Measurements from ENCODE around the gene FOXC2. TPM values are rescaled to one million over a fixed set of nuclear protein-coding genes. Genes with fewer than 3 reads are reported as not detected.

Gene FOXC2
- total RNA-seq, 5 donors from 2014 or later (not counting 1 experiment from before 2014, with no cell fraction given) = not detected

DNA sequence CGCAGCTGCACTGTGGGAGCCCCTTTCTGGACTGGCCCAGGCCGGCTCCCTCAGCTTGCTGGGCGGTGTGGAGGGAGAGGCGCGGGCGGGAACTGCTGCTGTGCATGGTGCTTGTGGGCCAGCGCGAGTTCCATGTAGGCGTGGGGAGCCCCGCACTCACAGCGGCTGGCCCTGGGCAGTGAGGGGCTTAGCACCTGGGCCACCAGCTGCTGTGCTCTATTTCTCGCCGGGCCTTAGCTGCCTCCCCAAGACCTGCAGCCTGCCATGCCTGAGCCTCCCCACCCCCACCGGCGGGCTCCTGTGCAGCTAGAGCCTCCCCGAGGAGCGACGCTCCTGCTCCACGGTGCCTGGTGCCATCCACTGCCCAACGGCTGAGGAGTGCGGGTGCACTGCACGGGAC, 13.3 kb upstream of the FOXC2 start:
- peaks cover 2 to 23% of the 10 kb centered on the region in 2 experiments for H3K4me1 ChIP-seq (ENCODE audit: control insufficient read depth in 1 of 2, extremely low read depth in 1 of 2, insufficient read depth in 2 of 2, low read length in 2 of 2)
- no peak overlapping the region for H3K4me3 ChIP-seq (ENCODE audit: control insufficient read depth in 1 of 2, extremely low read depth in 1 of 2, low read length in 1 of 2)
- Mint-ChIP-seq H3K9me3 (no peaks in the 10 kb centered on the region), H3K27me3 (peaks cover 0 to 3% of the 10 kb centered on the region in 2 donors), H3K36me3 (peaks cover 15% of the 10 kb centered on the region), H3K27ac (no peak overlapping the region), H3K4me3 (peak overlapping the region; percentile 86 to 94 (median 93)), H3K4me1 (peaks cover 23 to 29% (median 28%) of the 10 kb centered on the region in 3 donors)
- ChIA-PET CTCF (interaction anchor here in 1 of 2 donors (1.8 kb wide), 1 partner anchor 11 kb away, joined by 4 read pairs; no protein-coding TSS in a partner anchor), POLR2A (no interaction called here)
- 98% methylated on average over 20 of the region's 22 CpGs for WGBS (ENCODE audit: insufficient coverage)
- no peak for DNase-seq
- H3K36me3 ChIP-seq (ENCODE audit: control insufficient read depth in 2 of 2, extremely low read depth in 1 of 2, insufficient read depth in 1 of 2, low read length in 1 of 2) = peaks cover 0 to 6% of the 10 kb centered on the region in 2 donors
- ATAC-seq (replicated peaks in 1 of 4) = no peak
- H3K9me3 ChIP-seq = no peaks in the 10 kb centered on the region
- H3K27ac ChIP-seq (ENCODE audit: low read length) = no peak overlapping the region
- peaks cover 0 to 7% of the 10 kb centered on the region in 2 experiments for H3K27me3 ChIP-seq (replicated peaks in 1 of 2; ENCODE audit: control insufficient read depth in 2 of 2, extremely low read depth in 1 of 2, insufficient read depth in 2 of 2, low read length in 1 of 2)

GRCh38 chr16:86554599-86554916, 12.1 kb upstream of the FOXC2 start:
- POLR2A ChIA-PET = no interaction called here
- Histone ChIP-seq H3K27me3 (replicated peaks in 1 of 2; ENCODE audit: control insufficient read depth in 2 of 2, extremely low read depth in 1 of 2, insufficient read depth in 2 of 2, low read length in 1 of 2) (peaks cover 0 to 14% of the 10 kb centered on the region in 2 experiments), H3K36me3 (ENCODE audit: control insufficient read depth in 2 of 2, extremely low read depth in 1 of 2, insufficient read depth in 1 of 2, low read length in 1 of 2) (peaks cover 0 to 2% of the 10 kb centered on the region in 2 donors), H3K4me3 (ENCODE audit: control insufficient read depth in 1 of 2, extremely low read depth in 1 of 2, low read length in 1 of 2) (peak overlapping the region; percentile 83 to 90), H3K9me3 (no peaks in the 10 kb centered on the region), H3K4me1 (ENCODE audit: control insufficient read depth in 1 of 2, extremely low read depth in 1 of 2, insufficient read depth in 2 of 2, low read length in 2 of 2) (peaks cover 2 to 23% of the 10 kb centered on the region in 2 experiments), H3K27ac (ENCODE audit: low read length) (peak overlapping the region; percentile 85)
- CTCF ChIA-PET = interaction anchor here in 1 of 2 donors (1.8 kb wide), 1 partner anchor 10 kb away, joined by 4 read pairs; no protein-coding TSS in a partner anchor
- Mint-ChIP-seq H3K9me3 (no peaks in the 10 kb centered on the region), H3K27ac (peak overlapping the region; percentile 84 to 93), H3K27me3 (peaks cover 0 to 11% of the 10 kb centered on the region in 2 donors), H3K4me3 (peak overlapping the region; percentile 86 to 94 (median 93)), H3K36me3 (peaks cover 14% of the 10 kb centered on the region), H3K4me1 (peaks cover 23 to 29% (median 28%) of the 10 kb centered on the region in 3 donors)
- ATAC-seq (replicated peaks in 1 of 4) = peak in 1 of 4 experiments; percentile 5
- WGBS (ENCODE audit: insufficient coverage) = 3% methylated on average over 8 of the region's 10 CpGs
- no peak for DNase-seq

- 6% methylated on average over 70 of the region's 70 CpGs for WGBS (ENCODE audit: insufficient coverage)
- Mint-ChIP-seq H3K27ac (peak within 1 kb of the TSS; percentile 84 to 93), H3K4me3 (peak within 1 kb of the TSS; percentile 86 to 94 (median 93)), H3K36me3 (peaks cover 14% of the 10 kb centered on the region), H3K9me3 (no peaks in the 10 kb centered on the region), H3K27me3 (peaks cover under 1 to 14% of the 10 kb centered on the region in 2 donors), H3K4me1 (peaks cover 23 to 29% (median 28%) of the 10 kb centered on the region in 3 donors)
- DNase-seq (peak; percentile 85 to 98 (median 93)), ATAC-seq (replicated peaks in 1 of 4) (peak; percentile 89 to 95 (median 92))
- Histone ChIP-seq H3K4me3 (ENCODE audit: control insufficient read depth in 1 of 2, extremely low read depth in 1 of 2, low read length in 1 of 2) (peak within 1 kb of the TSS; percentile 83 to 90), H3K9me3 (no peaks in the 10 kb centered on the region), H3K27ac (ENCODE audit: low read length) (peak within 1 kb of the TSS; percentile 85), H3K27me3 (replicated peaks in 1 of 2; ENCODE audit: control insufficient read depth in 2 of 2, extremely low read depth in 1 of 2, insufficient read depth in 2 of 2, low read length in 1 of 2) (peaks cover 0 to 18% of the 10 kb centered on the region in 2 experiments), H3K4me1 (ENCODE audit: control insufficient read depth in 1 of 2, extremely low read depth in 1 of 2, insufficient read depth in 2 of 2, low read length in 2 of 2) (peaks cover 2 to 23% of the 10 kb centered on the region in 2 experiments), H3K36me3 (ENCODE audit: control insufficient read depth in 2 of 2, extremely low read depth in 1 of 2, insufficient read depth in 1 of 2, low read length in 1 of 2) (no peaks in the 10 kb centered on the region)
- ChIA-PET POLR2A (no interaction called here), CTCF (interaction anchor here in 1 of 2 donors (1.2 to 1.8 kb wide), 2 partner anchors 9 to 10 kb away, joined by 4 read pairs; no protein-coding TSS in a partner anchor)
Observed at GRCh38 chr16:86554917-86555703, 11.5 kb upstream of the FOXC2 start, which contains the start of gene MTHFSD. TSS of gene MTHFSD (minus strand) at chr16:86555235. CDS start at chr16:86555184, 51 bp downstream.

DNA sequence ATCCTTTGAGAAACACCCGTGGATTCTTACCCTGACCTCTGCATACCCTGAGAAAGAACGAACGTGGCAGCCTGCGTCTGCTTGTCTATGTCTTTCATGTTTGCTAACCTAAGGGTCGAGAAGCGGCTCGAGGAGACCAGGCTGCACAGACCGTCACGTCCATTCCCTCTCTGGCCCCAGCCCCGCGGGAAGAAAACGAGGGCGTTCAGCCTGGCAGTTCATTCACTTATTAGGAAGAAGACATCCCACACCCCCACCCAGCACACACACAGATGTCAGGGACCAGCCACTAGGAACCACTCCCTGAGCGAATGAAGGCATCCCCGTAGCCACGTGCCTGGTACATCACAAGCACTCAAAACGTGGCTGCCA, 10.9 kb upstream of the FOXC2 start:
- 59% methylated on average over 16 of the region's 17 CpGs for whole genome bisulfite sequencing (ENCODE audit: insufficient coverage)
- H3K27me3 Mint-ChIP-seq = peaks cover 4 to 18% of the 10 kb centered on the region in 2 donors

GRCh38 chr16:86556576-86556975, 10.1 kb upstream of the FOXC2 start:
- Mint-ChIP-seq H3K4me1 (peaks cover 23 to 28% (median 28%) of the 10 kb centered on the region in 3 donors), H3K4me3 (peak overlapping the region; percentile 22 to 94 (median 23)), H3K27me3 (peaks cover 8 to 22% of the 10 kb centered on the region in 2 donors), H3K9me3 (no peaks in the 10 kb centered on the region), H3K36me3 (peaks cover 2% of the 10 kb centered on the region), H3K27ac (no peak overlapping the region)
- POLR2A ChIA-PET = no interaction called here
- DNase-seq (no peak), ATAC-seq (replicated peaks in 1 of 4) (no peak)
- Histone ChIP-seq H3K9me3 (no peaks in the 10 kb centered on the region), H3K27ac (ENCODE audit: low read length) (no peak overlapping the region), H3K4me1 (ENCODE audit: control insufficient read depth in 1 of 2, extremely low read depth in 1 of 2, insufficient read depth in 2 of 2, low read length in 2 of 2) (peaks cover 2 to 23% of the 10 kb centered on the region in 2 experiments), H3K27me3 (replicated peaks in 1 of 2; ENCODE audit: control insufficient read depth in 2 of 2, extremely low read depth in 1 of 2, insufficient read depth in 2 of 2, low read length in 1 of 2) (peaks cover 0 to 28% of the 10 kb centered on the region in 2 experiments), H3K36me3 (ENCODE audit: control insufficient read depth in 2 of 2, extremely low read depth in 1 of 2, insufficient read depth in 1 of 2, low read length in 1 of 2) (no peaks in the 10 kb centered on the region), H3K4me3 (ENCODE audit: control insufficient read depth in 1 of 2, extremely low read depth in 1 of 2, low read length in 1 of 2) (no peak overlapping the region)
- CTCF ChIA-PET = no interaction called here
- 86% methylated on average over 1 of the region's 5 CpGs for WGBS (ENCODE audit: insufficient coverage)

More for the DNA sequence above, 10.9 kb upstream of the FOXC2 start:
- Histone ChIP-seq H3K4me3 (ENCODE audit: control insufficient read depth in 1 of 2, extremely low read depth in 1 of 2, low read length in 1 of 2) (peak overlapping the region; percentile 83 to 88), H3K36me3 (ENCODE audit: control insufficient read depth in 2 of 2, extremely low read depth in 1 of 2, insufficient read depth in 1 of 2, low read length in 1 of 2) (no peaks in the 10 kb centered on the region), H3K9me3 (no peaks in the 10 kb centered on the region), H3K4me1 (ENCODE audit: control insufficient read depth in 1 of 2, extremely low read depth in 1 of 2, insufficient read depth in 2 of 2, low read length in 2 of 2) (peaks cover 2 to 23% of the 10 kb centered on the region in 2 experiments), H3K27me3 (replicated peaks in 1 of 2; ENCODE audit: control insufficient read depth in 2 of 2, extremely low read depth in 1 of 2, insufficient read depth in 2 of 2, low read length in 1 of 2) (peaks cover 0 to 21% of the 10 kb centered on the region in 2 experiments), H3K27ac (ENCODE audit: low read length) (peak overlapping the region; percentile 85)
- H3K36me3 Mint-ChIP-seq = peaks cover 8% of the 10 kb centered on the region
- DNase-seq (no peak), ATAC-seq (replicated peaks in 1 of 4) (no peak)
- ChIA-PET POLR2A (no interaction called here), CTCF (interaction anchor here in 1 of 2 donors (1.2 kb wide), 1 partner anchor 9 kb away, joined by 4 read pairs; no protein-coding TSS in a partner anchor)
- H3K4me3 Mint-ChIP-seq = peak overlapping the region; percentile 86 to 94 (median 93)
- peak overlapping the region; percentile 84 to 93 for H3K27ac Mint-ChIP-seq
- peaks cover 23 to 28% (median 28%) of the 10 kb centered on the region in 3 donors for H3K4me1 Mint-ChIP-seq
- no peaks in the 10 kb centered on the region for H3K9me3 Mint-ChIP-seq

DNA sequence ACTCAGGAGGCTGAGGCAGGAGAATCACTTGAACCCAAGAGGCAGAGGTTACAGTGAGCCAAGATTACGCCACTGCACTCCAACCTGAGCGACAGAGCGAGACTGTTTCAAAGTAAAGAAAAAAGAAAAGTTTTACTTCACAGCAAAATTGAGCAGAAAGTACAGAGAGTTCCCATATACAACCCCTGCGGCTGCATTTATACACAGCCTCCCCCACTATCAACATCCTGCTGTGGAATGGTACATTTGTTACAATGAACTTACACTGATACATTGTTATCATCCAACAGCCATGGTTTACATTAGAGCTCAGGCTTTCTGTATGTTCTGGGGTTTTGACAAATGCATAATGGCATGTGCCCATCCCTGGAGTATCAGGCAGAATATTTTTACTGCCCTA, 9.0 kb upstream of the FOXC2 start:
- no peak for ATAC-seq (replicated peaks in 1 of 4)
- Mint-ChIP-seq H3K27ac (no peak overlapping the region), H3K9me3 (no peaks in the 10 kb centered on the region), H3K4me1 (peaks cover 18 to 27% (median 27%) of the 10 kb centered on the region in 3 donors), H3K27me3 (peaks cover 15 to 28% of the 10 kb centered on the region in 2 donors), H3K4me3 (no peak overlapping the region), H3K36me3 (no peaks in the 10 kb centered on the region)
- ChIA-PET CTCF (no interaction called here), POLR2A (interaction anchor here in 1 of 2 donors (0.5 kb wide), 1 partner anchor 18 kb away, joined by 4 read pairs; no protein-coding TSS in a partner anchor)
- no peak for DNase-seq
- Histone ChIP-seq H3K36me3 (ENCODE audit: control insufficient read depth in 2 of 2, extremely low read depth in 1 of 2, insufficient read depth in 1 of 2, low read length in 1 of 2) (no peaks in the 10 kb centered on the region), H3K4me3 (ENCODE audit: control insufficient read depth in 1 of 2, extremely low read depth in 1 of 2, low read length in 1 of 2) (no peak overlapping the region), H3K27me3 (replicated peaks in 1 of 2; ENCODE audit: control insufficient read depth in 2 of 2, extremely low read depth in 1 of 2, insufficient read depth in 2 of 2, low read length in 1 of 2) (peaks cover 0 to 34% of the 10 kb centered on the region in 2 experiments), H3K4me1 (ENCODE audit: control insufficient read depth in 1 of 2, extremely low read depth in 1 of 2, insufficient read depth in 2 of 2, low read length in 2 of 2) (peaks cover 2 to 23% of the 10 kb centered on the region in 2 experiments), H3K9me3 (no peaks in the 10 kb centered on the region), H3K27ac (ENCODE audit: low read length) (no peak overlapping the region)
- WGBS (ENCODE audit: insufficient coverage) = no CpG with 5 or more reads among the region's 4 CpGs
